DMS79 treated with DMSO at 0.1 percent for 48 hours (cell line): Measurements from ENCODE around the gene ARV1.
"Not testable (repeated sequence)": the region's sequence is repeated elsewhere in the genome, so short reads cannot be mapped to it uniquely, and the experiment has no call there.

Experiments used
- DNase-seq: peaks from one replicate; lab custom pipeline; 2025; lab: John Stamatoyannopoulos, UW

Gene ARV1

DNA sequence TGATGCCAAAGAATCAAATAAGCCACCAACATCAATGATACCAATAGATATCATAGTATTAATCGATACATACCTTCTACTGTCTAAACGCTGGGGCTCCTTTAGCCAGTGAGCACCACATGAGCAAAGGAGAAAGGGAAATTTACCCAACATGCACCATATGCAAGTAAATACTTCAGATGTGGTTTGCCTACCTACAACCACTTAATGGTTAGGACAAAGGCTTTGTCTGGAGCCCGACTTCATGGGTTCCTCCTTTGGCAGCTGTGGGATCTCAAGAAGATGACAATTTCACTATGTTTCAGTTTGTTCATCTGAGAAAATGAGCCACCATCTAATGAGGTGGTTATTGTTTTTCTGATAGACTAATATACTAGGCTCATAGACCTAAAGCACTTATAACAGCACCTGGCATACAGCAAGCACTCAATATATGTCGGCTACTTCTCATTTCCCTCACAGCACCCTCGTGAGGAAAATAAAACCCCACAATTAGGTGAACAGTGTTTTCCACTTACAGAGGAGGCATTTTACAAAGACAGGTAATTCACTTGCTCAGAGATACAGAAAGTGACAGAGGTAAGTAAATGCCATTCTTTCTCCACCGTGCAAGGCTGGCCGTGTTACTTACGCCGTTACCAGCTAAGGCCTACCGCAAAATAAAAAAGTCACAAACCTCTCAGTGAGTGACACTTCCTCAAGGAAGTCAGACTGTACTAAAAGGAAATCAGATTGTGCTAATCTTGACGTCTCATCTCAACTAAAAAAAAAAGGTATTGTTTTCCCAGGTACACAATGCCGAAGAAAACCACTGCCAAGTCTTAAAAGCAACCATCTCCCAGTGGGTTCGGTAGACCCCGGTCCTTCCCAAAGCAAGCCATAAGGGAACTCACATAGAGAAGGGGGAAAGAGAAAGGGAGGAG is 1.8 kb upstream of the ARV1 start:
- DNase-seq: peak; percentile 16

GRCh38 chr1:230977761-230978490 is 968 bp upstream of the ARV1 start:
- DNase-seq: peak; percentile 57

DNA sequence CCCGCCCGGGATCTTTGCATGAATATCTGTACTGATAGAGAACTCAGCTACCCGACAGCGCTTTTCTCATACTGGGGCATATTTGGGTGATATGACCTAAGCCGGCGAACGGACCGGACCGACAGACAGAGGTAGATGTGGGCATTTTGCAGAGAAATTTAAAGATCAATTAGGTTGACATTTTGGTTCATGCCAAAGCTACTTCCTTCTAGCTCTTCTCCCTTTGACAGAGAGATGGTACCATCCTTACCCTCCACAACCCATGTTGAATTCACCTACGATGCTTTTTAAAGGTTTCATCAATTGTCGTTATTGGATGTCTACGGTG is 459 bp downstream of the ARV1 start:
- DNase-seq: no peak

GRCh38 chr1:230979952-230980351 is 1.1 kb downstream of the ARV1 start:
- DNase-seq: no peak

DNA sequence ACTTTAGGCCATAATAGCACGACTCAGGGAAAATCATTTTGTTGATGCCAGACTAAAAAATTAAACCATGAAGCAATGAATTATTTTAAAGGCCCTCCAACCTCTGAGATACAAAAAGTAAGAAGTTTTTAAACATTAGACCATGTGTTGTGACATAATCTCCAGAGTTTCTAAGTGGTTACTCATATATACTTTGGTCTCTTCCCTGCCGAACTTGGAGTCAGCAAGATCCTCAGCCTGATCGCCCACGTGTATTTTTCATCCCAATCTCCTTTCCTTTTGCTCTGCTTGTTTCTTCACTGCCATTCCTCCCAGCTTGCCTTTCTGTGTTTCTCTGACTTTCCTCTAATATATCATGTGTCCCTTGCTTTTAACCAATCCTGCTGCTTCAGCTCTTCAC is 3.8 kb downstream of the ARV1 start:
- no peak for DNase-seq

DNA sequence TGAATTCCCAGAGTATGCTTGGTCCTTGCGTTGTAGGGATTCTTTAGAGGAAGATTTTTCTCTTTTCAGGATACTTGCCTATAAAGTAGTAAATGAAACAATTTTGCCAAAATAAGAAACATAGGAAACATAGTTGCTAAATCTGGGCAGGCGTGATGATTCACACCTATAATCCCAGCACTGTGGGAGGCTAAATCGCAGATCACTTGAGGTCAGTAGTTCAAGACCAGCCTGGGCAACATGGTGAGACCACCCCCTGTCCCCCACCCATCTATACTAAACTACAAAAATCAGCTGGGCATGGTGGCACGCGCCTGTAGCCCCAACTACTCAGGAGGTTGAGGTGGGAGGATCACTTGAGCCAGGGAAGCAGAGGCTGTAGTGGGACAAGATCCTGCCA is 4.9 kb downstream of the ARV1 start:
- no peak for DNase-seq

GRCh38 chr1:230984622-230985515 is 6.0 kb downstream of the ARV1 start:
- not testable (repeated sequence) for DNase-seq

DNA sequence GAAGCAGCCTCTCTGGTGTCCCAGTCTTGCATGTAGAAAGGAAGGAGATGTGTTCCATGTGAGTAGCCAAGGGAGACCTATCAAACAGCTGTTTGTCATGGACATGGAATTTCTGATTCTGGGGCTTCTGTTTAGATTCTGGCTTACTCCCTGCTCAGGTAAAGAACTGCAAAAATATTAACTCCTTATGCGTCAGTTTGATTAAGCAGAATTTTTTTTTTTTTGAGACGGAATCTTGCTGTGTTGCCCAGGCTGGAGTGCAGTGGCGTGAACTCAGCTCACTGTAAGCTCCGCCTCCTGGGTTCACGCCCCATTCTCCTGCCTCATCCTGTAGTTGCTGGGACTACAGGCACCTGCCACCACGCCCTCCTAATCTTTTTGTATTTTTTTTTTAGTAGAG is 6.8 kb downstream of the ARV1 start:
- no peak for DNase-seq

DNA sequence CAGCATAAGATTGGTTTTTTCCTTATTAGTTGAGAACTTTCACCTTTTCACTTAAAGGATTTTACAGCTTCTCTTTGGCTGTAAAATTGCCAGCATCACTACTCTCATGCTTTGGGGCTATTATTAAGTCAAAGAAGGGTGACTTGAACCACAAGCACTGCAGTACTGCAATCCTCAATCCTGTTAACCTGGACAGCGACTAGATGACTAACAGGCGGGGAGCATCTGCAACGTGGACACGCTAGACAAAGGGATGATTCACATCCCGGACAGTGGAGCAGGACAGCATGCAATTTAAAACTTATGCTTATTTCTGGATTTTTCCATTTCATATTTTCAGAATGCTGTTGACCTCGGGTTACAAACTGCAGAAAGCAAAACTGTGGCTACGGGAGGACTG is 8.1 kb downstream of the ARV1 start:
- no peak for DNase-seq

DNA sequence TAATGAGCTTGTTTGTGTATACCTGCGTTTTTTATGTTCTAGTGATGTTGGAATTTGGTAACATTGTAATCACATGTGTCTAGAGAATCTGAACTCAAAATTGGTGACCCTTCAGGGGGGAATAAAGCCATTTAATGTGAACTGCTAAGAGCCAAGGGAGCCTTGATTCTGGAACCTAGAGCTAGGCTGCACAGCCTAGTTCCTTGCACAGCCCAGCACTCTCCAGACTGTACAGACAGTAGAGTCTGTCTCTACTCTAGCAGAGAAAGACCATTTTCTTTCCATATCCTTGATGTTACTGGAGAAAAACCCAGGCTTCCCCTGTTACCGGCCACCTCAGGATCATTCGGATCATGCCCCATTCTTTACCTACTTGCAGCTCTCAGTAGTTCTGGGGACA is 8.6 kb downstream of the ARV1 start:
- no peak for DNase-seq

DNA sequence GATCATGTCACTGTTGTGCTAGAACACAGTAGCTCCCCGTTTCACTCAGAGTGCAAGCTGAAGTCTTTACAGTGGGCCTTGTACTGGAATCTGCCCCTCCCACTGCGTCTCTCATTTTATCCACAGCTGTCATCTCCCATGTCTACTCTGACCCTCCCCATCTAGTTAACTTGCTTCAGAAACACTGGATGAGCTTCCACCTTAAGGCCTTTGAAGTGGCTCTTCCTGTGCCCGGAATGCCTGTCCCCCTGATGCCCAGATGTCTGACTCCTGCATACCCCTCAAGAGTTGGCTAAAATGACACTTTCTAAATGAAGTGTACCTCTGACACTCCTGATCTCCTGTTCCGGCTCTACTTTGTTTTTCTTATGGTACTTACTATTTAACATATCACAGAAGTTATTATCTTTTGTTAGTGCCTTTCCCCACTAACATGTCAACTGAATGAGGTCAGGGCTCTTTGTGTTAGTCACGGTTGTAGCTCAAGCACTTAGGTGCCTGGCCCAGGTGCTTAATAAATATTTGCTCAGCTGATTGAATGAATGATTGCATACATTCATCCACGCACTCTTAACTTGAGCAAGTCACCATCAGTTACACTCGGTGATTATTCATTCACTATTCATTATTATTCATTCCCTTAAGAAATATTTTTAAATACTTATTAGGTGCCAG is 13.3 kb downstream of the ARV1 start:
- DNase-seq: peak; percentile 32

DNA sequence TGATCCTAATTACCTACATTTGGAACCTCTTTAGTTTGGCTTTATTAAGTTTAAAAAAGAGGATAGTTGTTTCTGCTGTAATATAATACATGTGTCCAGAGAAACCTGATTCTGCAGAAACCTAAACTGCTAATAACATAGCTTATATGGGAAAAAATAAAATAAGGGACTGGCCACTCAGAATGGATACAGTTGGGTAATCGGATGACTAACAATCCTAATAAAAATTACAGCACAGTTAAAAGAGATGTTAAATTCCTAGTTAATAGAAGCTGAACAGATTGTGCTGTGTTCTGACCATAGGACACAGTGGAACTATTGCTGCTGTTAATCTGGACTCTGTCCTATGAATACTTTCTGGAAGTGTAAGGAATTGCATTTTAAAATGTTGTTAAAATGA is 16.0 kb downstream of the ARV1 start:
- no peak for DNase-seq

GRCh38 chr1:231000201-231000600 is 21.3 kb downstream of the ARV1 start:
- DNase-seq: no peak

GRCh38 chr1:231000639-231001038 is 21.7 kb downstream of the ARV1 start:
- DNase-seq: no peak

DNA sequence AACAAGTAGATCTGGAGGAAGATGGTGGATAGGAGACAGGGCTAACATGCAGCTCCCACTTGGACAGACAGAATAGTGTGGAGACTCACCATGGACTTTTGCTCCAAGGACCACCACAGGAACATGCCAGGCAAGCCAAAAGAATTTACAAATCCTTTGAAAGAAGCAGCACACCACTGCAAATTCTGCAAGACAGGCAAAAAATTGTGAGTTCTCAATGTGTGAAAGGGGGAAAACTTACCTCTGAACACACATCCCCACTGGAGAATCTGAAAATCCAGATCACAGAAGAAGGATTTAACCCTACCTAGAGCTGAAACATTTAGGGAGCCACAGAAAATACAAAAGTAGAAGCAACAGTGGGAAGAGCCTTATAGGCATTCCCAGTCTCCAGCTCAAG is 23.0 kb downstream of the ARV1 start:
- no peak for DNase-seq

- DNase-seq: not testable (repeated sequence)
These were observed 28.6 kb downstream of the ARV1 start for GRCh38 chr1:231007535-231007934.

- DNase-seq: no peak
These were observed 32.5 kb downstream of the ARV1 start for GRCh38 chr1:231011360-231011759.

GRCh38 chr1:231011963-231012362 is 33.1 kb downstream of the ARV1 start:
- DNase-seq: no peak

DNA sequence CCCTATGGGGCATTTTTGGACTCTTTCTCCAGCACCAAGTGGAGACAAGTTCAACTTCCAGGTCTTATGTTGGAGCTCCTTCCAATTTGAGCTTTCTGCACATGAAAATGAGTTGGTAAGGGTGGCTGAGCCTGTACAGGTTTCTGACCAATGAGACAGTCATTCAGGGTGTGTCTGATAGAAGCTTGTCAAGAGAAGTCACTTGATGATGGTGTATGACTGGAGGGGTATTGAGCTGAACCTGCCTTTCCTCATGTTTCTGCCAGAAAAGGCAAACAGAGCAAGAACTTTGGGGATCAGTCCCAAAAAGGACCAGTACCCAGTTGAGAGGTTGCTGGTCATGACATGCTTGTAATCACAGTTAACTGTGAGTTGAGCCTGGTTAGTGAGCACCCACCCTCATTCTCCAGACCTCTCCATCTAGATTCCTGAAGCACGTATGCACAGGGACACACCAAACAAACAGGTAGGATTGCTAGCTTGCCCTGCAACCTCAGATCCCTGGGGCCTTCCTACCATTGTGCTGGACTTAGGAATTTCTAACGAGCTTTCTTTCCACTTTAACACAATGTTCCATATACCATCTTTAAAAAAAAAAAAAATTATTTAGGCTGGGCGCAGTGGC is 34.6 kb downstream of the ARV1 start:
- DNase-seq: no peak

DNA sequence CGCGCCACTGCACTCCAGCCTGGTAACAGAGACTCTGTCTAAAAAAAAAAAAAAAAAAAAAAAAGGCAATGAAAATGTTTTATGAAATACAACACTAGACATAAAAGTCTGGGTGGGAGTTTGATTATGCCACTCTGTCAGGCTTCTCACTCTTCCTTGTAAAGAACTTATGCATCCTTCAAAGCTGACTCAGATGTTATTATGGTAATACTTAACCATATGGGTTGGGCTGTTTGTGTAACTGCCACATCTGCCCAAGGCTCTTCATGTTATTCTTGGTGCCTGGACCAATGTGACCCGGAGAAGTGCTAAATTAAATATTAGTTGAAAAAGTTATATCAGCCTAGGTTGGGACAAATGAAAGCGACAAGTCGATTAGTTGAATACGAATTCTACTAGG is 37.3 kb downstream of the ARV1 start:
- DNase-seq: no peak

DNA sequence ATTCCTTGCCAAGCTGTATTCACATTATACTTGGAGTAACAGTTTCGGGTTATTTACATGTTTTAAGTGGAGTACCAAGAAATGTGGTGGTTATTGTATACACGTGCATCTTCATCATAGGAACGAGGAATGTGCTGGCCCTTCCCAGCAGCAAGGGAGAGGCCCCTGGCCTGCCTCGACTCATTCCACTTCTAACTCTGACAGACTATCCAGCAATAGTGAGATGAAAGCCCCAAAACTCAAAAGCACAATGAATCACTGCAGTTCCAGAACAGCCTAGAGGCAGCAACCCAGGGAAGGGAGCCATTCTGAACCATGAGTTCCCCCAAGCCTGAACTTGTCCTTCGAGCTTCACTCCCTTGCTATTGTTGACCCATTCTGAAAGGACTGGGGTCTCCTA is 38.1 kb downstream of the ARV1 start:
- no peak for DNase-seq
